ENCODE measurements around the gene PLCL1.

GRCh38 chr2:198106621-198107385, 302.4 kb downstream of the PLCL1 start:
- TF ChIP-seq CTCF (IDR thresholded peaks at IDR 0.05) (no peak), POLR2A (IDR thresholded peaks at IDR 0.05) (no peak)
